Tibial artery (tissue), 4 donors: ENCODE results near the gene ITPRIPL2.

ENCODE experiments used
- DNase-seq, 2 donors: peaks; one replicate each; pipeline ENCODE4 v3.0.0-alpha.2; 2019
- H3K27ac ChIP-seq, 2 donors: fragments of 200-600 bp; sonication (generic) in 1 of 2; 1 replicate in 1 of 2; 2 replicates in 1 of 2; pipeline ENCODE4 v1.5.1; 2018 to 2019; ENCODE audit warnings: mild to moderate bottlenecking in 1 of 2
- H3K27me3 ChIP-seq, 2 donors: fragments of 200-600 bp; sonication (generic) in 1 of 2; one replicate each; pipeline versions ENCODE4 v1.5.1 to v1.6.0; 2016 to 2019
- H3K36me3 ChIP-seq, 3 donors: fragments of 200-600 bp; sonication (generic) in 2 of 3; one replicate each; pipeline ENCODE4 v1.5.1; 2016 to 2019; ENCODE audit warnings: mild to moderate bottlenecking in 2 of 3
- H3K4me1 ChIP-seq, 4 donors: fragments of 200-600 bp; sonication (generic) in 2 of 4; 1 replicate in 3 of 4; 2 replicates in 1 of 4; pipeline ENCODE4 v1.5.1; 2016 to 2019
- H3K4me3 ChIP-seq, 2 donors: fragments of 200-600 bp; sonication (generic) in 1 of 2; 1 replicate in 1 of 2; 2 replicates in 1 of 2; pipeline ENCODE4 v1.5.1; 2018 to 2019; ENCODE audit warnings: mild to moderate bottlenecking in 2 of 2
- H3K9me3 ChIP-seq, 3 donors: fragments of 200-600 bp; sonication (generic) in 1 of 3; one replicate each; pipeline ENCODE4 v1.5.1; 2016 to 2019
- intact Hi-C: fragments of 100-400 bp; cut with DNase I; formaldehyde crosslinking; loops from one replicate; pipeline ENCODE4 v1.15.0; 2023; ENCODE audit warnings: low total_unique reads
- TF ChIP-seq, protein P1 (sequence below), 2 experiments: fragments of 200-600 bp in 1 of 2; fragments of 450-650 bp in 1 of 2; IDR thresholded peaks; one replicate each; pipeline ENCODE4 v1.5.1; 2017 to 2019; ENCODE audit warnings: antibody characterized with exemption in 2 of 2, mild to moderate bottlenecking in 1 of 2, moderate library complexity in 1 of 2

The ITPRIPL2 gene

DNA sequence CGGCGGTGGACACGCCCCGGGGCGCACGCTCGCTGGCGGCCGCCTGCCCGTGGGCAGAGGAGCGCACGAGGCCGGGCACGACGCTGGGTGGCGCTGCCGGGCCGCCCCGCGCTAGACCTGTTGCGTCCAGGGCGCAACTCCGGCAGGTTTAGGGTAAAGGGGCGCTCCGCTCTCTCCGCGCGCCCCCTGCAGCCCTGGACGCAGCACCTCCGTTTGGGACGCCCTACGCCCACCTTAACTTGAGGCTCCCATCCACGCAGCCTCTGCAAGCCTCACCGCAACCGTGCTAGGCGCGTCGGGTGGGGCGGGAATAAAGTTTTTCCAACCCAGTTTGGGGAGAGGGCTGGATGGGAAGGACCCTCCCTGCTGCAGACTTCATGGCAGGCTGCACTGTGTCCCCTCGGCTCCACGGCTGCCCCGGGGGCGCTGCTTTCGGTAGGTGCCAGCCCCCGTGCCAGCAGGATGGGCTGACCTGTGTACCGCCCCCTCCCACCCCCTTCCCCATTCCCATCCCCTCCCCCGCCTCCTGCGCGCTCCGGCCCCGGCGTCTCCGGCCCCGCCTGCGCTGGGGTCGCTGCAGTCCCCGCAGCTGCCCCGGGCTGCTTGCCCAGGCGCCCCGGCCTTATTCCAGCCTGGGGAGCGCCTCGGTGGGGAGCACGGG, 54.1 kb downstream of the ITPRIPL2 start, which contains the start of gene SYT17:
Gene SYT17 (plus strand): TSS at position 531 of the 661 bp plus-strand sequence. CDS start 407 bp downstream, outside the sequence.
- H3K4me1 ChIP-seq, result peaks cover 0 to 23% (median 17%) of the 10 kb centered on the region in 4 donors
- intact Hi-C loops, result no loop called here
- no peaks in the 10 kb centered on the region for H3K36me3 ChIP-seq

GRCh38 chr16:19168371-19169081, 54.8 kb downstream of the ITPRIPL2 start:
- H3K27ac ChIP-seq, result no peak overlapping the region

More for the DNA sequence above, 54.1 kb downstream of the ITPRIPL2 start, which contains the start of gene SYT17:
- Histone ChIP-seq H3K4me3 (peak within 1 kb of the TSS; percentile 38 to 49), H3K9me3 (no peaks in the 10 kb centered on the region), H3K27me3 (peaks cover 0 to 34% of the 10 kb centered on the region in 2 donors), H3K27ac (no peak within 1 kb of the TSS)
- TF ChIP-seq, protein P1, sequence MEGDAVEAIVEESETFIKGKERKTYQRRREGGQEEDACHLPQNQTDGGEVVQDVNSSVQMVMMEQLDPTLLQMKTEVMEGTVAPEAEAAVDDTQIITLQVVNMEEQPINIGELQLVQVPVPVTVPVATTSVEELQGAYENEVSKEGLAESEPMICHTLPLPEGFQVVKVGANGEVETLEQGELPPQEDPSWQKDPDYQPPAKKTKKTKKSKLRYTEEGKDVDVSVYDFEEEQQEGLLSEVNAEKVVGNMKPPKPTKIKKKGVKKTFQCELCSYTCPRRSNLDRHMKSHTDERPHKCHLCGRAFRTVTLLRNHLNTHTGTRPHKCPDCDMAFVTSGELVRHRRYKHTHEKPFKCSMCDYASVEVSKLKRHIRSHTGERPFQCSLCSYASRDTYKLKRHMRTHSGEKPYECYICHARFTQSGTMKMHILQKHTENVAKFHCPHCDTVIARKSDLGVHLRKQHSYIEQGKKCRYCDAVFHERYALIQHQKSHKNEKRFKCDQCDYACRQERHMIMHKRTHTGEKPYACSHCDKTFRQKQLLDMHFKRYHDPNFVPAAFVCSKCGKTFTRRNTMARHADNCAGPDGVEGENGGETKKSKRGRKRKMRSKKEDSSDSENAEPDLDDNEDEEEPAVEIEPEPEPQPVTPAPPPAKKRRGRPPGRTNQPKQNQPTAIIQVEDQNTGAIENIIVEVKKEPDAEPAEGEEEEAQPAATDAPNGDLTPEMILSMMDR (IDR thresholded peaks at IDR 0.05), result peak; percentile 57 to 68
- peak; percentile 45 to 73 for DNase-seq

GRCh38 chr16:19169082-19169639, 55.4 kb downstream of the ITPRIPL2 start:
- H3K27ac ChIP-seq, result no peak overlapping the region
- DNase-seq, result no peak
- peaks cover 0 to 34% of the 10 kb centered on the region in 2 donors for H3K27me3 ChIP-seq
- H3K9me3 ChIP-seq, result no peaks in the 10 kb centered on the region
- H3K36me3 ChIP-seq, result no peaks in the 10 kb centered on the region
- TF ChIP-seq, protein P1 (IDR thresholded peaks at IDR 0.05), result no peak
- H3K4me3 ChIP-seq, result peak overlapping the region; percentile 38 to 49
- H3K4me1 ChIP-seq, result peaks cover 0 to 23% (median 17%) of the 10 kb centered on the region in 4 donors
- intact Hi-C loops, result no loop called here

More at GRCh38 chr16:19168371-19169081, 54.8 kb downstream of the ITPRIPL2 start:
- TF ChIP-seq, protein P1 (IDR thresholded peaks at IDR 0.05), result no peak
- Histone ChIP-seq H3K36me3 (no peaks in the 10 kb centered on the region), H3K4me3 (peak overlapping the region; percentile 38 to 49), H3K9me3 (no peaks in the 10 kb centered on the region), H3K27me3 (peaks cover 0 to 34% of the 10 kb centered on the region in 2 donors), H3K4me1 (peaks cover 0 to 23% (median 17%) of the 10 kb centered on the region in 4 donors)
- intact Hi-C loops, result no loop called here
- DNase-seq, result no peak

- TF ChIP-seq, protein P1 (IDR thresholded peaks at IDR 0.05), result no peak
- peaks cover 0 to 34% of the 10 kb centered on the region in 2 donors for H3K27me3 ChIP-seq
- H3K4me3 ChIP-seq, result no peak overlapping the region
- no peaks in the 10 kb centered on the region for H3K36me3 ChIP-seq
- DNase-seq, result no peak
- intact Hi-C loops, result no loop called here
- peaks cover 0 to 23% (median 17%) of the 10 kb centered on the region in 4 donors for H3K4me1 ChIP-seq
- H3K27ac ChIP-seq, result no peak overlapping the region
- H3K9me3 ChIP-seq, result no peaks in the 10 kb centered on the region
Measured at GRCh38 chr16:19170043-19170655, 56.4 kb downstream of the ITPRIPL2 start.
